ENCODE measurements around the gene SLPI.

Gene SLPI

GRCh38 chr20:45254383-45255262, at the start of gene SLPI:
TSS of gene SLPI (minus strand) at chr20:45254564. CDS start at chr20:45254543, 21 bp downstream.
- DNase-seq (ENCODE audit: low read depth, low spot score), result no peak

- DNase-seq (ENCODE audit: low read depth, low spot score), result no peak
These were observed 49.5 kb upstream of the SLPI start for GRCh38 chr20:45303586-45304463.

GRCh38 chr20:45301824-45302271, 47.5 kb upstream of the SLPI start:
- no peak for DNase-seq (ENCODE audit: low read depth, low spot score)

- DNase-seq (ENCODE audit: low read depth, low spot score), result no peak
These were observed 46.6 kb upstream of the SLPI start for GRCh38 chr20:45300961-45301360.

- no peak for DNase-seq (ENCODE audit: low read depth, low spot score)
These were observed 45.4 kb upstream of the SLPI start for GRCh38 chr20:45299786-45300185.

GRCh38 chr20:45297786-45298497, 43.6 kb upstream of the SLPI start:
- DNase-seq (ENCODE audit: low read depth, low spot score), result no peak

GRCh38 chr20:45294659-45295058, 40.3 kb upstream of the SLPI start:
- DNase-seq (ENCODE audit: low read depth, low spot score), result no peak

GRCh38 chr20:45294003-45294368, 39.6 kb upstream of the SLPI start:
- no peak for DNase-seq (ENCODE audit: low read depth, low spot score)

- DNase-seq (ENCODE audit: low read depth, low spot score), result peak; percentile 61
These were observed 39.0 kb upstream of the SLPI start for GRCh38 chr20:45293041-45294002.

GRCh38 chr20:45292343-45292742, 38.0 kb upstream of the SLPI start:
- DNase-seq (ENCODE audit: low read depth, low spot score), result no peak

- DNase-seq (ENCODE audit: low read depth, low spot score), result no peak
These were observed 37.2 kb upstream of the SLPI start for GRCh38 chr20:45291526-45291925.

- no peak for DNase-seq (ENCODE audit: low read depth, low spot score)
These were observed 36.5 kb upstream of the SLPI start for GRCh38 chr20:45290677-45291355.

GRCh38 chr20:45289942-45290676, 35.7 kb upstream of the SLPI start:
- no peak for DNase-seq (ENCODE audit: low read depth, low spot score)

GRCh38 chr20:45288860-45289259, 34.5 kb upstream of the SLPI start:
- no peak for DNase-seq (ENCODE audit: low read depth, low spot score)

GRCh38 chr20:45288376-45288775, 34.0 kb upstream of the SLPI start:
- no peak for DNase-seq (ENCODE audit: low read depth, low spot score)

- no peak for DNase-seq (ENCODE audit: low read depth, low spot score)
These were observed 29.2 kb upstream of the SLPI start for GRCh38 chr20:45283551-45284057.

GRCh38 chr20:45282700-45283550, 28.6 kb upstream of the SLPI start:
- no peak for DNase-seq (ENCODE audit: low read depth, low spot score)

GRCh38 chr20:45279992-45280391, 25.6 kb upstream of the SLPI start:
- no peak for DNase-seq (ENCODE audit: low read depth, low spot score)

All from activated CD4-positive, CD25-positive, alpha-beta regulatory T cell treated with anti-CD3 and anti-CD28 coated beads, Interleukin-2, amount 50 U/mL, for 16 hours (primary cell).